PFSK-1 (cell line): ENCODE results near the gene EFCAB6.

Experiments used
- SIN3A ChIP-seq: IDR thresholded peaks from 2 replicates; pipeline ENCODE4 v1.6.1; 2012; ENCODE audit warnings: mild to moderate bottlenecking, low read length, moderate library complexity, borderline replicate concordance; ENCODE audit not compliant: insufficient read depth
- TAF1 ChIP-seq: IDR thresholded peaks from 2 replicates; pipeline ENCODE4 v1.6.1; 2012; ENCODE audit warnings: low read length, control low read depth, borderline replicate concordance; ENCODE audit not compliant: insufficient read depth
- TF ChIP-seq, protein P1 (sequence below), 2 experiments: IDR thresholded peaks; 2 replicates each; pipeline versions ENCODE4 v1.6.1 to v1.8.0; 2011 to 2012; ENCODE audit warnings: low read depth in 2 of 2, low read length in 2 of 2, control low read depth in 1 of 2, inconsistent platforms in 1 of 2, mild to moderate bottlenecking in 1 of 2, moderate library complexity in 1 of 2; ENCODE audit not compliant: insufficient read depth in 1 of 2

DNA sequence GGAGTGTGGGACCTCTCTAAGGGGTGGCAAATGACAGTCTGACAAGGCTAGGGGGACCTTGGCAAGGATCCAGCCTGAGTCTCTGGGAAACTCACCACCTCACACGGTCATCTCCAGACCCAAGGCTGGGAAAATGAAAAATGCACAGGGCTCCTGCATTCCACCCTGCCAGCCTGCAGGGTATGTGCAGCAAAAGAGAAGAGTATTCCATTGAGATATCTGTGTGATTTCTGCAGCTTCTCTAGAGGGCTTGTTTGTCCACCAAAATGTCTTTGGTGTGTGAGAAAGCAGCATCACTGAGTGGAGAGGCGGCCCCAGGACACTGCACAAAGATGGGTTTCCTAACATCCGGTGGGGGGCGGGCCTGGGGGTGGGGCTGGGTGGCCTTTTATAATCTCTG is 177.8 kb downstream of the EFCAB6 start:
- TF ChIP-seq TAF1 (no peak), SIN3A (no peak)
- TF ChIP-seq, protein P1, sequence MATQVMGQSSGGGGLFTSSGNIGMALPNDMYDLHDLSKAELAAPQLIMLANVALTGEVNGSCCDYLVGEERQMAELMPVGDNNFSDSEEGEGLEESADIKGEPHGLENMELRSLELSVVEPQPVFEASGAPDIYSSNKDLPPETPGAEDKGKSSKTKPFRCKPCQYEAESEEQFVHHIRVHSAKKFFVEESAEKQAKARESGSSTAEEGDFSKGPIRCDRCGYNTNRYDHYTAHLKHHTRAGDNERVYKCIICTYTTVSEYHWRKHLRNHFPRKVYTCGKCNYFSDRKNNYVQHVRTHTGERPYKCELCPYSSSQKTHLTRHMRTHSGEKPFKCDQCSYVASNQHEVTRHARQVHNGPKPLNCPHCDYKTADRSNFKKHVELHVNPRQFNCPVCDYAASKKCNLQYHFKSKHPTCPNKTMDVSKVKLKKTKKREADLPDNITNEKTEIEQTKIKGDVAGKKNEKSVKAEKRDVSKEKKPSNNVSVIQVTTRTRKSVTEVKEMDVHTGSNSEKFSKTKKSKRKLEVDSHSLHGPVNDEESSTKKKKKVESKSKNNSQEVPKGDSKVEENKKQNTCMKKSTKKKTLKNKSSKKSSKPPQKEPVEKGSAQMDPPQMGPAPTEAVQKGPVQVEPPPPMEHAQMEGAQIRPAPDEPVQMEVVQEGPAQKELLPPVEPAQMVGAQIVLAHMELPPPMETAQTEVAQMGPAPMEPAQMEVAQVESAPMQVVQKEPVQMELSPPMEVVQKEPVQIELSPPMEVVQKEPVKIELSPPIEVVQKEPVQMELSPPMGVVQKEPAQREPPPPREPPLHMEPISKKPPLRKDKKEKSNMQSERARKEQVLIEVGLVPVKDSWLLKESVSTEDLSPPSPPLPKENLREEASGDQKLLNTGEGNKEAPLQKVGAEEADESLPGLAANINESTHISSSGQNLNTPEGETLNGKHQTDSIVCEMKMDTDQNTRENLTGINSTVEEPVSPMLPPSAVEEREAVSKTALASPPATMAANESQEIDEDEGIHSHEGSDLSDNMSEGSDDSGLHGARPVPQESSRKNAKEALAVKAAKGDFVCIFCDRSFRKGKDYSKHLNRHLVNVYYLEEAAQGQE (IDR thresholded peaks at IDR 0.05; ENCODE audit: insufficient read depth in 1 of 2, low read depth in 2 of 2, low read length in 2 of 2): no peak
